GM18867 (cell line): ENCODE data around the gene MYL10.

Experiments used
- ATAC-seq: cut with Tn5 transposase; IDR thresholded peaks from one replicate; pipeline ENCODE4 v1.9.1; 2021; ENCODE audit warnings: mild to moderate bottlenecking, moderate library complexity; ENCODE audit not compliant: unreplicated experiment

MYL10 gene

GRCh38 chr7:101629171-101629570, at the start of gene MYL10:
TSS of gene MYL10 (minus strand) at chr7:101629296. CDS start at chr7:101629118, 178 bp downstream.
- no peak for ATAC-seq

DNA sequence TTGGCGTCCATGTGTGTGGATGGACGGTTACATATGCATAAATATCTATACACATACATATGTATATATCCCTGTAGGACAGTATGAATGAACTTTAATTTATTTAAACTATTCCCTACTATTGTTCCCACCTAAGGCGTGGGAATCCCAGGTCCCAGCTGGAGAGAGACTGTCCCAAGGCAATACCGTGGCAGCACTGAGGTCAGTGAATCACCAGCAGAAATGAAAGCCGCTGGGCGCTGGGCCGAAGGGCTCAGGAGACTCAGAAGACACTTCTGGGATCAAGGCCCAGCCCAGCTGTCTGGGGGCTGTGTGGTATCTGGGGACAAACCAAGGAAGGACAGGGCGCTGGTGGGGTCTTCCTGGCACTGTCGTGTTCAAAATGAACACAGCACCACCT, 49.6 kb upstream of the MYL10 start:
- no peak for ATAC-seq

DNA sequence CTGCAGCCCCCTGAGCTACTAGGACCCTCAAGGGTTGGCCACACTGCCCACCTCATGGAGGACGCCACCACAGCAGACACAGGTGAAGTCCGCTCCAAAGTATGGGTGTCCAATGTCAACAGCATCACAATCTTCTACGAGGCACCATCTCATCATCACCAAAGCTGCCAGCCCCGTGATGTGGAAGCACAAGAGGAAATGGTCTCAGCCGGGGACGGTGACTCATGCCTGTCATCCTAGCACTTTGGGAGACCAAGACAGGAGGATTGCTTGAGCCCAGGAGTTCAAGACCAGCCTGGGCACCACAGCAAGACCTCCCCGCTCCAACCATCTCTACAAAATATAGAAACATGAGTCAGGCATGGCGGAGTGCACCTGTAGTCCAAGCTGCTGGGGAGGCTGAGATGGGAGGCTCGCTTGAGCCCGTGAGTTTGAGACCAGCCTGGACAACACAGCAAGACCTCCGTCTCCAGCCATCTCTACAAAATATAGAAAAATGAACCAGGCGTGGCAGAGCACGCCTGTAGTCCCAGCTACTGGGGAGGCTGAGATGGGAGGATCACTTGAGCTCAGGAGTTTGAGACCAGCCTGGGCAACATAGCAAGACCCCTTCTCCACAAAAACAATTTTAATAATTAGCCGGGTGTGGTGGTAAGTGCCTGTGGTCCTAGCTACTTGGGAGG, 48.8 kb upstream of the MYL10 start:
- no peak for ATAC-seq

- ATAC-seq: no peak
These were observed 48.3 kb upstream of the MYL10 start for GRCh38 chr7:101677391-101677790.

GRCh38 chr7:101676956-101677355, 47.9 kb upstream of the MYL10 start:
- no peak for ATAC-seq

GRCh38 chr7:101676062-101676598, 47.0 kb upstream of the MYL10 start:
- ATAC-seq: no peak

- ATAC-seq: no peak
These were observed 45.3 kb upstream of the MYL10 start for GRCh38 chr7:101674439-101674838.

DNA sequence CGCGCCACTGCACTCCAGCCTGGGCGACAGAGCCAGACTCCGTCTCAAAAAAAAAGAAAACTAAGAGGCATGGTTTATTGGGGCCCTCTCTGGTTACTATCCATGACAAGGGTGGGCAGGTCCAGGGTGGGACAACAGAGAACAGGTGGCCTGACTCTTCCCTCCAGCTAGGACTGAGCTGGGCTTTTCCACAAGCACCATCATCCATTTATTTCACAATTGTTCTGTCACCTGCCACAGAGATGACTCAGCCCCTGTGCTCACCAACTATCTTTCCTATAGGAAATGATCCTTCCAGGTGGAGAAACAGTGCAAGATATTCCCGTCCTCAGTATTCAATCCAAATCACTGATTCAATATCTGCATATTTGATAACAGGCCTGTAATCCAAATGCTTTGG, 44.9 kb upstream of the MYL10 start:
- ATAC-seq: no peak

- ATAC-seq: no peak
These were observed 44.2 kb upstream of the MYL10 start for GRCh38 chr7:101673315-101673714.

GRCh38 chr7:101671371-101672356, 42.6 kb upstream of the MYL10 start:
- ATAC-seq: no peak

GRCh38 chr7:101669307-101669706, 40.2 kb upstream of the MYL10 start:
- no peak for ATAC-seq

- ATAC-seq: no peak
These were observed 39.6 kb upstream of the MYL10 start for GRCh38 chr7:101668726-101669125.

- ATAC-seq: no peak
These were observed 38.8 kb upstream of the MYL10 start for GRCh38 chr7:101667920-101668319.

- ATAC-seq: no peak
These were observed 38.3 kb upstream of the MYL10 start for GRCh38 chr7:101667399-101667798.

DNA sequence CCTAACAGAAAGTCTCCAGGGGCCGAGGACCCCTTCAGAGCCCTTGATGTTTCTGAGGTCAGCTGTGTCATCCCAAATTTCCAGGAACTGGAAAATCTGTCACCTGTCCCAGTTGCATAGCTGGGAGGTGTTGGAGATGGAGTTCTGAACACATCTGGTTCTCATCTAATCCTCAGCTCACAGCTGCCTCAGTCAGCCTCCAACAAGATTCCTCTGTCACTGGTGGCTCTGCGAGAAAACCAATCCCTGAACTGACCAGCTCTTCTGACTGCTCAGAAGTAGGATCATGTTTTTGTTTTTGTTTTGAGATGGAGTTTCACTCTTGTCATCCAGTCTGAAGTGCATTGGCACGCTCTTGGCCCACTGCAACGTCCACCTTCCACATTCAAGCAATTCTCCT, 37.6 kb upstream of the MYL10 start:
- ATAC-seq: no peak

- ATAC-seq: no peak
These were observed 37.2 kb upstream of the MYL10 start for GRCh38 chr7:101666293-101666692.

GRCh38 chr7:101664893-101665471, 35.9 kb upstream of the MYL10 start:
- no peak for ATAC-seq

DNA sequence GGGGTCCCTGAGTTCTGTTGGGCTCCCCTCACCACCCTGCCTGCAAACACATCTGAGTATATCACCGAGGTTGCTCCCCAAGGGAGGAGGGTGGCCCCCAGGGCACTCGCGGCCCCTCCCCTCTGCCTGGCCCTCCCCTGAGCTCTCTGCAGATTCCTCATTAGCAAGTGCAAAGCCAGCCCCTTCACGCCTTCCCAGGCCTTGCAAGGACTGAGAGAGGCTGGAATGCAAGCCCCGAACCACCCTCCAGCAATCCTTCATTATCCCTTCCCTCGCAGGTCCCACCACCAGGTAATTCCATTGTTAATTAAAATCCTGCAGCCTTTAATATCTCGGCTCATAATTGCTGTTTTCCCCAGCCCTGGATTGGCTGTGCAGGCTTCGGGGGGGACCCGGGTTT, 35.3 kb upstream of the MYL10 start:
- no peak for ATAC-seq

- no peak for ATAC-seq
These were observed 34.7 kb upstream of the MYL10 start for GRCh38 chr7:101663747-101664146.

DNA sequence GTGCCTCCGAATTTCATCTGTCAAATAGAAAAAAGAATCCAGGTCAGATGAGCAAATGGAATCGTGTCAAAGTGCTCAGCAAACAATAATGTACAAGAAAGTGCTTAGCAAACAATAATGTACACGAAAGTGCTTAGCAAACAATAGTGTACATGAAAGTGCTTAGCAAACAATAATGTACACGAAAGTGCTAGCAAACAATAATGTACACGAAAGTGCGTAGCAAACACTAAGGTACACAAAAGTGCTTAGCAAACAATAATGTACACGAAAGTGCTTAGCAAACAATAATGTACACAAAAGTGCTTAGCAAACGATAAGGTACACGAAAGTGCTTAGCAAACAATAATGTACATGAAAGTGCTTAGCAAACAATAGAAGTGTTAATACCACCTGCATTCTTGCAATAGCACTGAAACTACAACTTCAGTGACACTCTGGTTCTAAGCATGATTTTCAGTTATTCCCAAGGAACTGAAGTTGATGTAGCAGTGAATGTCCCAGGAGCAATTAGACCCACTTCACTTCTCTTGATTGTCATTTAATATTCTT, 33.4 kb upstream of the MYL10 start:
- no peak for ATAC-seq

DNA sequence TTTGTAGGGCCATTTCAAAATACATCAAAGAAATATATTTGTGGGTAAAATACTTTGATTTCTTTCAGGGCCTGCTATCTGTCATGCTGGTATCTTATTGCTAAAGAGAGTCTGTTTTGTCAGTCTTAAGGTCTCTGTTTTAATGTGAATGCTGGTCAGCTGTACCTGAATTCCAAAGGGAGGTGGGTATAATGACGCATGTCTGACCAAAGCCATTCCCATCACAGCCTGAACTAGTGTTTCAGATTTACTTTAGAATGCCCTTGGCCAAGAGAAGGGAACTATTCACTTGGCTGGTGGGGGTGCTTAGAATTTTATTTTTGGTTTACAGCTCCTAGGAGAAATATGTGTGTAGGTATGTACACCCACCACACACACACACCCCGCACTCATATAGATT, 30.6 kb upstream of the MYL10 start:
- ATAC-seq: no peak
